Hematopoietic multipotent progenitor cell treated with erythropoietin and hydrocortisone succinate and interleukin-3 and kit ligand, for 15 days (in vitro differentiated cells): ENCODE data around the gene FOLH1.
"Not testable (repeated sequence)": the region's sequence is repeated elsewhere in the genome, so short reads cannot be mapped to it uniquely, and the experiment has no call there.

Experiments
- DNase-seq: peaks from one replicate; pipeline ENCODE4 v3.0.0-alpha.2; 2015; ENCODE audit warnings: low spot score

Gene FOLH1

DNA sequence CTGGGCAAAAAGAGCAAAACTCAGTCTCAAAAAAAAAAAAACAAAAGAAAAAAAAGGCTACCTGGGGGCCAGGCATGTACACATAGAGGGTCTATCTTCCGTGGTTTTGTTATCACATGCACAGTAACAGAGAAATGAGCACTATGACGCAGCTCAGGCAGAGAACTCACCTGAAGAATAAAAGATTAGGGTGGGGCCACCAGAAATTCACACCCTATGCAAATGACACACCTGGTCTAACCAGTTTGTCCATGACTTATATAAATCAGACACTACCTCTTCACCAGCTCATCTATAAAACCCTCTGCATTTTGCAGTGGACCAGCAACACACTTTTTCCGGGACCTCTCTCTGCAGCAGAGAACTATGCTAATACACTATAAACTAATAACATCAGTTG is 30.5 kb downstream of the FOLH1 start:
- not testable (repeated sequence) for DNase-seq

DNA sequence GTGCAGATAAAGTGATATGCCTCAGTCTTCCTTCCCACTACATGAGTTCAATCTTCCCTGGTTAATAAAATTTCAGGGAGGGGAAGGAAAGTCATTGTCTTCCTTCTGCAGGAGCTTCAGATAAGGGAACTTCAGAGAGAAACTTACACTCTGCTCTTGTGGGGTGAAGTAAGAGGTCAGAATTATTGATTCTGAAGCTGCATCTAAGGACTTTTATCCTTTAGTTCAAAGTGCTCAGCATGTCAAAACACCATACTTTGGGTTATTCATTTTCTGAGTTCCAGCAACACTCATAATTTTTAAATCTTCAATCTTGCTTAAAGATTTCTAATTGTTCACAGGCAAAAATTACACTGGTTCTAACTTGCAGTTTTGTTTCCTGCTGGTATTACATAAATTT is 33.0 kb downstream of the FOLH1 start:
- not testable (repeated sequence) for DNase-seq

DNA sequence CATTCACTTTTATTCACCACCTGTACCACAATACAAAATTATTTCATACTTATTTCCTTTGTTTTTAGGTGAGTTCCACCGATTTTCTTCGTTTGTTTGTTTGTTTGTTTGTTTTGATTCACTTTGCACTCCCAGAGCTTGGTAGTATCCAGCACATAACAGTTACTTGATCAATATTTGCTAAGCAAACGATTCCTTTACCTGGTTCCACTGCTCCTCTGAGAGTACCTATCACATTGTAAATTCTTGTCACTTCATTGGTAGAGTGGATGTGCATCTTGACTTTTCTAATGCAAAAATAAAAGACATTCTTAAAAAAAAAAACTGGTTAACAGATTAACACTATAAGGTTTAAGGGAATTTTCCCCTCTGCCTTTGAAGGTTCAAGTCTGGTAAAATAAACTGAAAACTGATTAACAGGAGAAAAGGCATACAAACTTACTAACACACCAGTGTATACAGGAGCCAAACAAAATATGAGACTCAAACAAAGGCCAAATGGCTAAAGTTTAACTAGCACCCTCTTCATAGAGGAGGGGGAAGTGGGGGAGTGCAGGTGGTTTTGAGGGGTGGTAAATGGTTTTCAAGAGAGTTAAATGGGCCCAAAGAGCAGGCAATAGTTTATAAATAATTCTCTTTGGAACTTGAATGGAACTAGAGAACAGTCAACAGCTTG is 33.6 kb downstream of the FOLH1 start:
- not testable (repeated sequence) for DNase-seq

DNA sequence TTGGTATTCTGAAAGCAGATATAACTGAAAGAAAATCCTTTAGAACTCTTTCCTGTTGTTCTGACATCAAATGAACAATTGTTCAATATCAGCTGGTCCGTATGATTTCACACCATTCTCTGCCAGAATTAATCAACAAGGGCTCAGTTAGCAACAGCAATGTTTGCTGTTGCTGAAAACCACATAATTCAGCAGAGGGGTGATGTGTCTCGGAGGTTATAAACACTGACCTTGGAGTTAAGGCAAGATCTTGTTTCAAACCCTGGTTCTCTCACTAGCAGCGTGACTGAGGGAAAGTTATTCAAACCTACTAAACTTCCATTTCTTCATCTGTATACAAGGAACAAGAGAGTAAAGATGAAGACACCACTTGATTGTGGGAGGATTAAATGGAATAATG is 36.8 kb downstream of the FOLH1 start:
- not testable (repeated sequence) for DNase-seq

DNA sequence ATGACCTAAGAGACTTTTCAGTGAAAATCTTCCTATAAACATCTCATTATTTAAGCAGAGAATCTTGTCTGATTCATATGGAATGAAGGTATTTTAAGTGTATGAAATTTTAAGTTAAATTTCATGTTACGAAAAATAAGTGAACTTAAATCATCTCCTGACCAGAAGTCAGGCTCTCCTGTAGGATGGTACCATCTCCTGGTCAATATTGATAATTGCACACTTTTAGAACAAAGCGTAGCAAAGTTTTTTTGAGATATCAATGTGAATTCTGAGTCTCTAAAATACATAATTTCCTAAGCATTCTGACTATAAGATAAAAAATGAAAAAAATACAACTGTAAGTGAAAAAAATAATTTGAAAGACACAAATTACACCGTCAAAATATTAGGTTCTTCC is 38.8 kb downstream of the FOLH1 start:
- not testable (repeated sequence) for DNase-seq

DNA sequence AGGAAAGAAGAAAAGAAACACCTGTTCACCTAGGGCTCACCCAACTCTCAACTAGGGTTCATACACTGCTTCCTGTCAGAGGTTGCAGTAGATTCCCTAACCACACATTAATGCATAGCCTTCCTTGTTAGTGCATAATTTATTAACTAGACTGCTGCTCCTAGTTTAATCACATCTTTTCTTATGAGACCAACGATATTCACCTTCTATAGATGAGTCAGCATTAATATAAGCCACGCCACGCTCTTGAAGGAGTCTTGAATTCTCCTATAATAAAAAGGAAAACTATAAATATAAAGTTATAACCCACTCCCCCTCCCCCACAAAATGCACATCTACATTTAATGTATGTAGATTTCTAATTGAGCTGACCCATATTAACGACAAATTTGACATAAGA is 39.4 kb downstream of the FOLH1 start:
- DNase-seq = not testable (repeated sequence)

DNA sequence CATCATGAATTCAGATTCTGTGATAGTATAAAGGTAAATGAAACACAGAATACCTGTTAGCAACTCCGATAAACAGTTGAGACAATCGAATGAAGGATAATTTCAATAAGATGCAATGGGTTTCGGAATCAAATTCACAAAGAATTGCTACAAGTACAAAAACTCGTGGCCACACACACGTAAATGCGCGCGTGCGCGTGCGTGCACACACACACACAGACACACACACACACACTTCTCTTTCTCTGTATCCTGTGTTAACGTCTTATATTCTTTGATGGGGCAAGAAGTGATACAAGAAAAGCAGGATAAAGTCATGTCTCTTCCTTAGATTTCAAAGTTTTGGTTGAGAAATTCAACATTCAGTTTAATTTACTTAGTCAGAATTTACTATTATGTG is 57.2 kb downstream of the FOLH1 start:
- no peak for DNase-seq

DNA sequence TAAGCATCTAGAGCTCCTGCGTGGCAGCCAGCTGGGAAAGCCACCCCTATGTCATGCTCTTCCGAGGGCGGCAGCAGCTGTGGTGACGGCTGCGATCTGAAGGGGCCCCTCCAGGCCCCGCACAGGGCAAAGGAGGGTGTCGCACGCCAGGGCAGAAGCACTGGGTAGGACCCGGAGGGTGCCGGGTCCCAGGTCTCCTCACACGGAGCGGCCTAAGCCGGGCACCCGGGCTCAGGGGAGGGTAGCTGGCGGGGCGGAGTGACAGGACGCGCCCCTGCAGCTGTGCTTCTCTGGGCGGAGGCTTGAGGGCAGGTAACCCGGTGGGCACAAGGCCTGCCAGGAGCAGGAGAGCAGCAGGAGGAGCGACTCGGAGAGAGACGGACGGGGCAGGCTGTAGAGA is 106.0 kb downstream of the FOLH1 start:
- not testable (repeated sequence) for DNase-seq
